B cell (primary cell): Measurements from ENCODE around the gene AKTIP. TPM values are rescaled to one million over a fixed set of nuclear protein-coding genes. Genes with fewer than 3 reads are reported as not detected.
"Not testable (repeated sequence)": the region's sequence is repeated elsewhere in the genome, so short reads cannot be mapped to it uniquely, and the experiment has no call there.

ENCODE experiments used
- ATAC-seq: fragments of 200-7000 bp; cut with Tn5 transposase; one replicate; pipeline ENCODE4 v1.10.0; 2021; ENCODE audit warnings: low read depth, mild to moderate bottlenecking, moderate number of reproducible peaks, moderate library complexity
- CTCF ChIA-PET: fragments of 350-600 bp; sonication (Branson Sonifier 250); formaldehyde crosslinking; loops from one replicate; lab custom pipeline; 2021; ENCODE audit warnings: antibody characterized with exemption, inconsistent platforms; lab: Charles Lee
- POLR2A ChIA-PET: fragments of 350-600 bp; sonication (Branson Sonifier 250); formaldehyde crosslinking; loops from one replicate; lab custom pipeline; 2021; ENCODE audit warnings: antibody characterized with exemption; lab: Charles Lee
- DNase-seq: peaks from one replicate; pipeline ENCODE4 v3.0.0; 2013
- H2AFZ ChIP-seq: 2 replicates; pipeline ENCODE4 v1.6.1; 2012; ENCODE audit warnings: mild to moderate bottlenecking, low read depth, low read length; ENCODE audit not compliant: insufficient read depth, poor library complexity, severe bottlenecking
- H3K27ac ChIP-seq, 2 donors: 1 replicate in 1 of 2; 2 replicates in 1 of 2; pipeline ENCODE4 v1.5.1; 2012 to 2013; ENCODE audit warnings: low read length in 2 of 2, mild to moderate bottlenecking in 2 of 2, moderate library complexity in 1 of 2
- H3K27me3 ChIP-seq, 4 experiments: fragments of 200-600 bp in 1 of 4; sonication (generic) in 1 of 4; replicated peaks in 1 of 4; 1 replicate in 2 of 4; 2 replicates in 2 of 4; pipeline versions ENCODE4 v1.6.1 to v1.7.0; 2013 to 2016; ENCODE audit warnings: low read length in 3 of 4, mild to moderate bottlenecking in 2 of 4, mixed read lengths in 1 of 4, moderate library complexity in 1 of 4; ENCODE audit not compliant: insufficient read depth in 4 of 4, control insufficient read depth in 3 of 4; ENCODE audit errors: control extremely low read depth in 1 of 4
- H3K36me3 ChIP-seq, 2 experiments: replicated peaks in 1 of 2; 1 replicate in 1 of 2; 2 replicates in 1 of 2; pipeline versions ENCODE4 v1.6.1 to v1.7.1; 2013; ENCODE audit warnings: low read length in 1 of 2; ENCODE audit not compliant: insufficient read depth in 2 of 2, control insufficient read depth in 1 of 2; ENCODE audit errors: control extremely low read depth in 1 of 2, extremely low read depth in 1 of 2
- H3K4me1 ChIP-seq, 2 donors: fragments of 200-600 bp in 1 of 2; sonication (generic) in 1 of 2; 1 replicate in 1 of 2; 2 replicates in 1 of 2; pipeline versions ENCODE4 v1.5.1 to v1.6.1; 2013 to 2017; ENCODE audit warnings: low read length in 2 of 2; ENCODE audit not compliant: control insufficient read depth in 2 of 2, insufficient read depth in 2 of 2
- H3K4me2 ChIP-seq: replicated peaks from 2 replicates; pipeline ENCODE3; 2012; ENCODE audit warnings: mild to moderate bottlenecking, low read depth, low read length; ENCODE audit not compliant: poor library complexity, severe bottlenecking
- H3K4me3 ChIP-seq, 5 experiments: fragments of 200-600 bp in 1 of 5; sonication (generic) in 1 of 5; 1 replicate in 3 of 5; 2 replicates in 2 of 5; pipeline versions ENCODE4 v1.5.1 to v1.7.0; 2011 to 2016; ENCODE audit warnings: low read length in 4 of 5, mild to moderate bottlenecking in 4 of 5, low read depth in 2 of 5, control low read depth in 1 of 5, moderate library complexity in 1 of 5; ENCODE audit not compliant: insufficient read depth in 1 of 5; ENCODE audit errors: control extremely low read depth in 1 of 5, extremely low read depth in 1 of 5
- H3K79me2 ChIP-seq: fragments of 200-600 bp; sonication (generic); one replicate; pipeline ENCODE4 v1.6.0; 2016; ENCODE audit warnings: low read length; ENCODE audit not compliant: control insufficient read depth, insufficient read depth
- H3K9ac ChIP-seq: fragments of 200-600 bp; sonication (generic); 2 replicates; pipeline ENCODE4 v1.6.1; 2017; ENCODE audit warnings: mild to moderate bottlenecking, low read length, moderate library complexity
- H3K9me3 ChIP-seq, 3 donors: one replicate each; pipeline versions ENCODE4 v1.6.1 to v1.7.1; 2013; ENCODE audit warnings: low read length in 2 of 3; ENCODE audit not compliant: control insufficient read depth in 2 of 3, insufficient read depth in 1 of 3; ENCODE audit errors: control extremely low read depth in 1 of 3
- H4K20me1 ChIP-seq: 2 replicates; pipeline ENCODE4 v1.6.0; 2012; ENCODE audit warnings: mild to moderate bottlenecking, low read length; ENCODE audit not compliant: insufficient read depth, control insufficient read depth, poor library complexity, severe bottlenecking
- H3K27ac Mint-ChIP-seq: one replicate; pipeline ENCODE4 v1.8.0; 2021; ENCODE audit warnings: mixed read lengths
- H3K27me3 Mint-ChIP-seq: one replicate; pipeline ENCODE4 v1.8.0; 2021; ENCODE audit warnings: mixed read lengths
- H3K4me1 Mint-ChIP-seq: one replicate; pipeline ENCODE4 v1.8.0; 2021; ENCODE audit warnings: mixed read lengths
- H3K4me3 Mint-ChIP-seq: one replicate; pipeline ENCODE4 v1.8.0; 2021; ENCODE audit warnings: mixed read lengths
- H3K9me3 Mint-ChIP-seq: one replicate; pipeline ENCODE4 v1.8.0; 2022; ENCODE audit warnings: mixed read lengths; ENCODE audit not compliant: insufficient read depth
- EZH2 ChIP-seq: IDR thresholded peaks from 2 replicates; pipeline ENCODE4 v1.6.1; 2012; ENCODE audit warnings: borderline replicate concordance, low read depth, mild to moderate bottlenecking, moderate library complexity, low read length; ENCODE audit not compliant: insufficient read depth, poor library complexity, severe bottlenecking
- WGBS: methylation state at CpG from one replicate; pipeline ENCODE4 v1.1.5; 2013; ENCODE audit warnings: missing lambda C conversion rate; ENCODE audit not compliant: insufficient coverage; 5-methylcytosine and 5-hydroxymethylcytosine counted together
- intact Hi-C: fragments of 100-400 bp; cut with micrococcal nuclease; formaldehyde crosslinking; loops from one replicate; pipeline ENCODE4 v1.10.0; 2022
- polyA plus RNA-seq: library from polyadenylated mRNA; depleted of rRNA; stranded (reverse); fragments of >200 nt; gene quantifications from 2 replicates; pipeline ENCODE4 v1.2.3, GENCODE V29; 2012
- total RNA-seq, 2 donors: library from RNA; stranded (reverse); fragments of 120-200 nt in 1 of 2; gene quantifications; 1 replicate in 1 of 2; 2 replicates in 1 of 2; pipeline versions ENCODE4 v1.2.3 to v1.2.4, GENCODE V29; 2013 to 2022
- TF ChIP-seq, protein P1 (sequence below): fragments of 200-600 bp; IDR thresholded peaks from one replicate; pipeline ENCODE4 v1.8.0; 2022; ENCODE audit warnings: antibody characterized with exemption, mild to moderate bottlenecking

AKTIP gene
- total and polyA plus RNA-seq, 2 donors (not counting 1 experiment from before 2014, with no cell fraction given) = 12.6 to 24.0 TPM

DNA sequence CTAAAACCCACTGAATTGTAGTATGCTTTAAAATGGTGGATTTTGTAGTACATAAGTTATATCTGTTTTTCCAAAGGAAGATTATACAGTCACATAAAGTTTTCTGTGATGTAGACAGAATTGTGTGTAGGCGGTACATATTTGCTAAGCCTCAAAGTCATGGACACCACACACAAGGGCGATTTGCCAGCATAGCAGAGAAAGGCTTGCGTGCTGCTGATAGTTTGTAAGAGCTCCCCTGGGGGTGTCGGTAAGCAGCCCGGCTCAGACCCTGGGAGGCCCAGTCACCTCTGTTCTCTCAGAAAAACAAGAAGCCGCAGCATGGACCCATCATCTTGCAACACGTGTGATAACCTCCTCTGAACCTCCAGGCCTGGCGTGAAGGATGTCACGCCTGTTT lies 38.3 kb upstream of the AKTIP start:
- peaks cover 0 to 9% (median 1%) of the 10 kb centered on the region in 4 experiments for H3K27me3 ChIP-seq
- no peak overlapping the region for H2AFZ ChIP-seq
- CTCF ChIA-PET = interaction anchor here (1.0 kb wide), 1 partner anchor 8 kb away, joined by 6 read pairs; no protein-coding TSS in a partner anchor
- H3K27ac ChIP-seq = no peak overlapping the region
- no peak overlapping the region for H3K4me3 Mint-ChIP-seq
- H3K4me2 ChIP-seq = no peak overlapping the region
- 94% methylated on average over 7 of the region's 9 CpGs for WGBS
- ATAC-seq = no peak
- H3K27ac Mint-ChIP-seq = no peak overlapping the region
- no peaks in the 10 kb centered on the region for H3K79me2 ChIP-seq
- H3K9me3 Mint-ChIP-seq = no peaks in the 10 kb centered on the region
- H3K9ac ChIP-seq = no peak overlapping the region
- POLR2A ChIA-PET = no interaction called here
- peaks cover 0 to 3% of the 10 kb centered on the region in 2 donors for H3K4me1 ChIP-seq
- no peak for TF ChIP-seq EZH2
- TF ChIP-seq, protein P1, sequence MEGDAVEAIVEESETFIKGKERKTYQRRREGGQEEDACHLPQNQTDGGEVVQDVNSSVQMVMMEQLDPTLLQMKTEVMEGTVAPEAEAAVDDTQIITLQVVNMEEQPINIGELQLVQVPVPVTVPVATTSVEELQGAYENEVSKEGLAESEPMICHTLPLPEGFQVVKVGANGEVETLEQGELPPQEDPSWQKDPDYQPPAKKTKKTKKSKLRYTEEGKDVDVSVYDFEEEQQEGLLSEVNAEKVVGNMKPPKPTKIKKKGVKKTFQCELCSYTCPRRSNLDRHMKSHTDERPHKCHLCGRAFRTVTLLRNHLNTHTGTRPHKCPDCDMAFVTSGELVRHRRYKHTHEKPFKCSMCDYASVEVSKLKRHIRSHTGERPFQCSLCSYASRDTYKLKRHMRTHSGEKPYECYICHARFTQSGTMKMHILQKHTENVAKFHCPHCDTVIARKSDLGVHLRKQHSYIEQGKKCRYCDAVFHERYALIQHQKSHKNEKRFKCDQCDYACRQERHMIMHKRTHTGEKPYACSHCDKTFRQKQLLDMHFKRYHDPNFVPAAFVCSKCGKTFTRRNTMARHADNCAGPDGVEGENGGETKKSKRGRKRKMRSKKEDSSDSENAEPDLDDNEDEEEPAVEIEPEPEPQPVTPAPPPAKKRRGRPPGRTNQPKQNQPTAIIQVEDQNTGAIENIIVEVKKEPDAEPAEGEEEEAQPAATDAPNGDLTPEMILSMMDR = no peak
- peaks cover 24% of the 10 kb centered on the region for H3K27me3 Mint-ChIP-seq
- H3K4me1 Mint-ChIP-seq = peaks cover 2% of the 10 kb centered on the region
- intact Hi-C loops = no loop called here
- H3K9me3 ChIP-seq = no peaks in the 10 kb centered on the region
- H3K36me3 ChIP-seq = no peaks in the 10 kb centered on the region
- DNase-seq = no peak
- H3K4me3 ChIP-seq = no peak overlapping the region
- H4K20me1 ChIP-seq = no peaks in the 10 kb centered on the region

DNA sequence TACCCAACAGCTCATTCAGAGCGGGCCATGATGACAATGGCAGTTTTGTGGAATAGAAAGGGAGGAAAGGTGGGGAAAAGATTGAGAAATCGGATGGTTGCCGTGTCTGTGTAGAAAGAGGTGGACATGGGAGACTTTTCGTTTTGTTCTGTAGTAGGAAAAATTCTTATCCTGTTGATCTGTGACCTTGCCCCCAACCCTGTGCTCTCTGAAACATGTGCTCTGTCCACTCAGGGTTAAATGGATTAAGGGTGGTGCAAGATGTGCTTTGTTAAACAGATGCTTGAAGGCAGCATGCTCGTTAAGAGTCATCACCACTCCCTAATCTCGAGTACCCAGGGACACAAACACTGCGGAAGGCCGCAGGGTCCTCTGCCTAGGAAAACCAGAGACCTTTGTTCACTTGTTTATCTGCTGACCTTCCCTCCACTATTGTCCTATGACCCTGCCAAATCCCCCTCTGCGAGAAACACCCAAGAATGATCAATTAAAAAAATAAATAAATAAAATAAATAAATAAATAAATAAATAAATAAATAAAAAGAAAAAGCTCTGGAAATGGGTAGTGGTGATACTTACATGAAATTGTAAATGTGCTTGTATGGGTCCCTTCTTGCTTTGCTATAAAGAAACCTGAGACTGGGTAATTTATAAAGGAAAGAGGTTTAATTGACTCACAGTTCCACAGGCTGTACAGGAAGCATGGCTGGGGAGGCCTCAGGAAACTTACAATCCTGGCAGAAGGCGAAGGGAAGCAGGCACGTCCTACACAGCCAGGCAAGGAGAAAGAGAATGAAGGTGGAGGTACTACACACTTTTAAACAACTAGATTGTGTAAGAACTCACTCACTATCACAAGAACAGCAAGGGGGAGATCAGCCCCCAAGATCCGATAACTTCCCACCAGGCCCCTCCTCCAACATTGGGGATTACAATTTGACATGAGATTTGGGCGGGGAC lies 37.0 kb upstream of the AKTIP start:
- H3K9me3 ChIP-seq, H2AFZ ChIP-seq, POLR2A ChIA-PET, H3K27ac Mint-ChIP-seq, intact Hi-C loops, H4K20me1 ChIP-seq, H3K79me2 ChIP-seq, ATAC-seq, H3K4me3 Mint-ChIP-seq, H3K27ac ChIP-seq, H3K36me3 ChIP-seq, H3K4me1 ChIP-seq, H3K4me3 ChIP-seq, DNase-seq, H3K4me1 Mint-ChIP-seq, H3K9ac ChIP-seq, H3K27me3 ChIP-seq, H3K4me2 ChIP-seq, H3K9me3 Mint-ChIP-seq: not testable (repeated sequence)
- CTCF ChIA-PET = interaction anchor here (1.0 kb wide), 1 partner anchor 10 kb away, joined by 6 read pairs; no protein-coding TSS in a partner anchor
- WGBS = 92% methylated on average over 5 of the region's 13 CpGs
- peaks cover 21% of the 10 kb centered on the region for H3K27me3 Mint-ChIP-seq

DNA sequence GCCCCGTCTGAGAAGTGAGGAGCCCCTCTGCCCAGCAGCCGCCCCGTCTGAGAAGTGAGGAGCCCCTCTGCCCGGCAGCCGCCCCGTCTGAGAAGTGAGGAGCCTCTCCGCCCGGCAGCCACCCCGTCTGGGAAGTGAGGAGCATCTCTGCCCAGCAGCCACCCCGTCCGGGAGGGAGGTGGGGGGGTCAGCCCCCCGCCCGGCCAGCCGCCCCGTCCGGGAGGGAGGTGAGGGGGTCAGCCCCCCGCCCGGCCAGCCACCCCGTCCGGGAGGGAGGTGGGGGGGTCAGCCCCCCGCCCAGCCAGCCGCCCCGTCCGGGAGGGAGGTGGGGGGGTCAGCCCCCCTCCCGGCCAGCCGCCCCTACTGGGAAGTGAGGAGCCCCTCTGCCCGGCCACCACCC lies 36.3 kb upstream of the AKTIP start:
- intact Hi-C loops, H3K4me2 ChIP-seq, H3K4me3 ChIP-seq, CTCF ChIA-PET, H3K9me3 ChIP-seq, H4K20me1 ChIP-seq, H3K27me3 ChIP-seq, H3K79me2 ChIP-seq, H3K27ac ChIP-seq, H3K9me3 Mint-ChIP-seq, H3K4me1 Mint-ChIP-seq, H3K4me3 Mint-ChIP-seq, POLR2A ChIA-PET, H3K4me1 ChIP-seq, H2AFZ ChIP-seq, H3K27ac Mint-ChIP-seq, DNase-seq, H3K9ac ChIP-seq, ATAC-seq, H3K36me3 ChIP-seq: not testable (repeated sequence)
- 99% methylated on average over 9 of the region's 27 CpGs for WGBS
- peaks cover 15% of the 10 kb centered on the region for H3K27me3 Mint-ChIP-seq
